NCI-H1092 treated with DMSO at 0.1 percent for 48 hours (cell line): ENCODE results near the gene TMED8.

Experiments
- DNase-seq: peaks from one replicate; lab custom pipeline; 2025; lab: John Stamatoyannopoulos, UW

TMED8 gene

DNA sequence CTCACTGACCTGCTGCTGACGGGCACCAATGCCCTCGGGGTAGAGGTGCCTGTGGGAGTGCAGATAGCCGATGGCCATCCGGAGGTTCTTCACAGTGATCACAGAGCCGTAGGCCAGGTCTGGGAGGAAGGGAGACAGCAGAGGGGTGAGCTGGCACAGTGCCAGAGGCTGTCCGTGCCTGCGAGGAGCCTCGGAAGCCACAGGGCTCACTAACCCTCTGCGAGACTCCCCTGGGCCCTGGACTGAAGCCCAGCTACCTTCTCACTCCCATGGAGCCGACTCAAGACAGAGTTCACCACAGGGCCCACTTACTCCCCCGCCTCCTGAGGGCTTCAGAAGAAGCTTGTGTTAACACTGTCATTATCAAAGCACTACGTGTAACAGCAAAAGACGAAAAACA, 80.7 kb downstream of the TMED8 start:
- no peak for DNase-seq

DNA sequence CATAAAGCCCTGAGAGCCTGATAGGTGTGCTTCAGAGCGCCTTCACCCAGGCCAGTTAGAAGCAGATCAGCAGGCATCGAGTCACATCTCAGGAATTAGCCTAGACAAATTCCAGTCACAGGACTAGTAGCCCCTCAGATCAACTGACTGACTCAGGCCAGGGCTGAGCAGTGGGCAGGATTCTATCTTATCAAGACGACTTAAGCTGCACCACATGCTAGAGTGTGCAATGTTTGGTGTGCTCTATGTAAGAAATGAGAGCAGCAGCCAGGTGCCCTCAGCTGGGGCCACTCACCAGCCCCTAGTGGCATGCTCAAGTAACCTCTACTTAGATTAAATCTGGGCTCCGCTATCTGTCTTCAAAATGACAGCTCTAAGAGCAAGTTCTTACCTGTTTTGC, 86.2 kb downstream of the TMED8 start:
- DNase-seq: no peak

DNA sequence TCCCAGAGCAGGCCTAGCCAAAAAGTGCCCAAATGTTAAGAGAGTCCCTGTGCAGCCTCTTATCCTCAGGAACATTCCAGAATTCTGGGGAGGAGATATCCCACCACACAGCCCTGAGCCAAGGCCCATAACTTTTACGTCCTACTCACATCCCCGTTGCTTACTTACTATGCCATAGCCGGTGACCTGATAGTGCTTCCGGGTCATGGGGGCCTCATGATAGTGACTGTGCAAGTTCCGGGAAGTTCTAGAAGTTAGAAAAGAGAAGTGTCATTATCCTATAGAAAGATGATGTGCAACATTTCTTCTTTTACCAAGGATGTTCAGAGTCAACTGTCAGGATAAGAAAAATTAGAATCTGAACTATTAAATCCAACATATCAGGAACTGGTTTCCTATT, 90.3 kb downstream of the TMED8 start:
- DNase-seq: no peak
